Measurements from ENCODE around the gene UBE3B.

Gene UBE3B

GRCh38 chr12:109475121-109475520, 2.3 kb upstream of the UBE3B start:
- no peak for DNase-seq

GRCh38 chr12:109475993-109476806, 1.2 kb upstream of the UBE3B start:
- DNase-seq, result no peak

GRCh38 chr12:109476807-109477184, 638 bp upstream of the UBE3B start:
- DNase-seq, result no peak

- DNase-seq, result no peak
Measured at GRCh38 chr12:109477963-109478315, 505 bp downstream of the UBE3B start.

GRCh38 chr12:109479761-109480160, 2.3 kb downstream of the UBE3B start:
- no peak for DNase-seq

GRCh38 chr12:109480356-109480755, 2.9 kb downstream of the UBE3B start:
- DNase-seq, result no peak

GRCh38 chr12:109481863-109482262, 4.4 kb downstream of the UBE3B start:
- DNase-seq, result no peak

- DNase-seq, result no peak
Measured at GRCh38 chr12:109482491-109482890, 5.1 kb downstream of the UBE3B start.

GRCh38 chr12:109482894-109483293, 5.5 kb downstream of the UBE3B start:
- no peak for DNase-seq

- no peak for DNase-seq
Measured at GRCh38 chr12:109483346-109483745, 5.9 kb downstream of the UBE3B start.

GRCh38 chr12:109485201-109485600, 7.8 kb downstream of the UBE3B start:
- DNase-seq, result no peak

- DNase-seq, result no peak
Measured at GRCh38 chr12:109487181-109488050, 10.0 kb downstream of the UBE3B start.

- DNase-seq, result no peak
Measured at GRCh38 chr12:109488051-109488665, 10.7 kb downstream of the UBE3B start.

- no peak for DNase-seq
Measured at GRCh38 chr12:109489016-109489954, 11.9 kb downstream of the UBE3B start.

- DNase-seq, result no peak
Measured at GRCh38 chr12:109489955-109490565, 12.6 kb downstream of the UBE3B start.

GRCh38 chr12:109491671-109492070, 14.2 kb downstream of the UBE3B start:
- DNase-seq, result no peak

- DNase-seq, result no peak
Measured at GRCh38 chr12:109492371-109492770, 14.9 kb downstream of the UBE3B start.

- DNase-seq, result no peak
Measured at GRCh38 chr12:109493090-109493489, 15.7 kb downstream of the UBE3B start.

GRCh38 chr12:109493938-109494337, 16.5 kb downstream of the UBE3B start:
- DNase-seq, result no peak

- no peak for DNase-seq
Measured at GRCh38 chr12:109494348-109494881, 17.0 kb downstream of the UBE3B start.

- DNase-seq, result no peak
Measured at GRCh38 chr12:109495012-109495411, 17.6 kb downstream of the UBE3B start.

- no peak for DNase-seq
Measured at GRCh38 chr12:109496306-109496705, 18.9 kb downstream of the UBE3B start.
